LHCN-M2 (cell line): Measurements from ENCODE around the gene ATF7IP. TPM values are rescaled to one million over a fixed set of nuclear protein-coding genes. Genes with fewer than 3 reads are reported as not detected.

ENCODE experiments used
- total RNA-seq: library from RNA; depleted of rRNA; stranded (reverse); fragments of >200 nt; gene quantifications from 2 replicates; pipeline ENCODE4 v1.2.3, GENCODE V29; 2014; rRNA removed

ATF7IP gene
- total RNA-seq, 1 experiment from 2014 or later, result 41.9 TPM

Other genes starting within 250 kb of the ATF7IP start
- gene PLBD1, start 202.2 kb downstream of the ATF7IP start, total RNA-seq, result 0.06 and 0.29 TPM in 2 replicates